ENCODE data around the gene KIFC3.
"Not testable (repeated sequence)": the region's sequence is repeated elsewhere in the genome, so short reads cannot be mapped to it uniquely, and the experiment has no call there.

Gene KIFC3

GRCh38 chr16:57783116-57783515 lies 19.2 kb downstream of the KIFC3 start:
- no peak overlapping the region for H3K4me3 ChIP-seq (ENCODE audit: low read depth, low read length)
- H3K27ac ChIP-seq (ENCODE audit: extremely low read depth, low read depth, low read length) = no peak overlapping the region
- POLR2A ChIA-PET = no interaction called here
- no peaks in the 10 kb centered on the region for H3K9me3 ChIP-seq (ENCODE audit: control insufficient read depth, insufficient read depth, low read depth, low read length)
- H3K4me1 ChIP-seq (ENCODE audit: control insufficient read depth, insufficient read depth, low read length) = no peaks in the 10 kb centered on the region
- no peaks in the 10 kb centered on the region for H3K36me3 ChIP-seq (ENCODE audit: control insufficient read depth in 2 of 2, insufficient read depth in 1 of 2, low read length in 2 of 2)
- CTCF ChIA-PET = interaction anchor here (0.7 to 2.9 kb wide), 3 partner anchors 12 to 198 kb away, joined by 3 to 7 read pairs (median 3); no protein-coding TSS in a partner anchor
- TF ChIP-seq WT1 (tag by site-specific recombination; IDR thresholded peaks at IDR 0.05) = no peak
- TF ChIP-seq MZF1 (tag by site-specific recombination; IDR thresholded peaks at IDR 0.05; ENCODE audit: borderline replicate concordance) = no peak
- no peak for TF ChIP-seq TCF7L2 (IDR thresholded peaks at IDR 0.05; ENCODE audit: borderline replicate concordance, low read depth, low read length)
- no peak for TF ChIP-seq YY1 (tag by site-specific recombination; IDR thresholded peaks at IDR 0.05)
- TF ChIP-seq ZNF518A (tag by site-specific recombination; conservative IDR thresholded peaks at IDR 0.05; ENCODE audit: low read depth) = no peak

- H3K4me1 ChIP-seq (ENCODE audit: control insufficient read depth, insufficient read depth, low read length); H3K9me3 ChIP-seq (ENCODE audit: control insufficient read depth, insufficient read depth, low read depth, low read length); H3K36me3 ChIP-seq (ENCODE audit: control insufficient read depth in 2 of 2, insufficient read depth in 1 of 2, low read length in 2 of 2); H3K27ac ChIP-seq (ENCODE audit: extremely low read depth, low read depth, low read length); POLR2A ChIA-PET; H3K4me3 ChIP-seq (ENCODE audit: low read depth, low read length): not testable (repeated sequence)
- CTCF ChIA-PET = interaction anchor here (0.6 to 2.9 kb wide), 2 partner anchors 12 to 552 kb away, joined by 3 to 7 read pairs; no protein-coding TSS in a partner anchor
- TF ChIP-seq PRDM1 (tag by site-specific recombination; IDR thresholded peaks at IDR 0.05) = peak; percentile 59; the same call in 1 of the 2 replicates
These were observed 19.7 kb downstream of the KIFC3 start for GRCh38 chr16:57782607-57783055.

GRCh38 chr16:57781741-57782606 lies 20.3 kb downstream of the KIFC3 start:
- TF ChIP-seq WT1 (tag by site-specific recombination; IDR thresholded peaks at IDR 0.05) (no peak), SP7 (tag by site-specific recombination; IDR thresholded peaks at IDR 0.05) (peak; percentile 87)
- no peak overlapping the region for H3K4me3 ChIP-seq (ENCODE audit: low read depth, low read length)
- H3K9me3 ChIP-seq (ENCODE audit: control insufficient read depth, insufficient read depth, low read depth, low read length) = no peaks in the 10 kb centered on the region
- no peaks in the 10 kb centered on the region for H3K36me3 ChIP-seq (ENCODE audit: control insufficient read depth in 2 of 2, insufficient read depth in 1 of 2, low read length in 2 of 2)
- H3K4me1 ChIP-seq (ENCODE audit: control insufficient read depth, insufficient read depth, low read length) = no peaks in the 10 kb centered on the region
- POLR2A ChIA-PET = no interaction called here
- CTCF ChIA-PET = interaction anchor here (0.6 to 2.9 kb wide), 2 partner anchors 13 to 552 kb away, joined by 3 to 7 read pairs; no protein-coding TSS in a partner anchor
- no peak overlapping the region for H3K27ac ChIP-seq (ENCODE audit: extremely low read depth, low read depth, low read length)

- H3K4me3 ChIP-seq (ENCODE audit: low read depth, low read length) = no peak overlapping the region
- no peaks in the 10 kb centered on the region for H3K9me3 ChIP-seq (ENCODE audit: control insufficient read depth, insufficient read depth, low read depth, low read length)
- no peaks in the 10 kb centered on the region for H3K36me3 ChIP-seq (ENCODE audit: control insufficient read depth in 2 of 2, insufficient read depth in 1 of 2, low read length in 2 of 2)
- H3K27ac ChIP-seq (ENCODE audit: extremely low read depth, low read depth, low read length) = no peak overlapping the region
- TF ChIP-seq ZNF19 (tag by site-specific recombination; IDR thresholded peaks at IDR 0.05; ENCODE audit: low read depth) = no peak
- TF ChIP-seq ZNF692 (tag by site-specific recombination; IDR thresholded peaks at IDR 0.05) = no peak
- TF ChIP-seq ZNF140 (tag by site-specific recombination; IDR thresholded peaks at IDR 0.05) = no peak
- no peak for TF ChIP-seq ZNF132 (tag by site-specific recombination; IDR thresholded peaks at IDR 0.05; ENCODE audit: borderline replicate concordance)
- TF ChIP-seq ZNF155 (tag by site-specific recombination; IDR thresholded peaks at IDR 0.05) = no peak
- no peak for TF ChIP-seq SP2 (tag by site-specific recombination; IDR thresholded peaks at IDR 0.05)
- no peak for TF ChIP-seq ZNF549 (tag by site-specific recombination; IDR thresholded peaks at IDR 0.05)
- no peak for TF ChIP-seq ZNF324 (tag by site-specific recombination; IDR thresholded peaks at IDR 0.05)
- TF ChIP-seq ZFP3 (tag by site-specific recombination; IDR thresholded peaks at IDR 0.05; ENCODE audit: low read depth) = no peak
- ChIA-PET CTCF (interaction anchor here (2.9 kb wide), 1 partner anchor 13 kb away, joined by 7 read pairs; no protein-coding TSS in a partner anchor), POLR2A (no interaction called here)
- no peaks in the 10 kb centered on the region for H3K4me1 ChIP-seq (ENCODE audit: control insufficient read depth, insufficient read depth, low read length)
These were observed 20.9 kb downstream of the KIFC3 start for GRCh38 chr16:57781349-57781740.

GRCh38 chr16:57779836-57780235 lies 22.5 kb downstream of the KIFC3 start:
- H3K9me3 ChIP-seq (ENCODE audit: control insufficient read depth, insufficient read depth, low read depth, low read length); H3K4me1 ChIP-seq (ENCODE audit: control insufficient read depth, insufficient read depth, low read length); H3K36me3 ChIP-seq (ENCODE audit: control insufficient read depth in 2 of 2, insufficient read depth in 1 of 2, low read length in 2 of 2); H3K4me3 ChIP-seq (ENCODE audit: low read depth, low read length); H3K27ac ChIP-seq (ENCODE audit: extremely low read depth, low read depth, low read length); POLR2A ChIA-PET; CTCF ChIA-PET: not testable (repeated sequence)
